SK-N-MC (cell line): ENCODE measurements around the gene HMCN1.
A peak's percentile ranks its signal among the peaks of the same experiment; 100 is the strongest.

Source experiments
- DNase-seq: peaks from one replicate; pipeline ENCODE4 v3.0.0-alpha.2; 2011; ENCODE audit warnings: low read depth, low spot score
- H3K27ac ChIP-seq: fragments of 200-600 bp; sonication (generic); 2 replicates; pipeline ENCODE4 v1.5.1; 2016; ENCODE audit warnings: mixed run types
- H3K36me3 ChIP-seq: fragments of 200-600 bp; sonication (generic); 2 replicates; pipeline ENCODE4 v1.6.1; 2017; ENCODE audit warnings: antibody characterized with exemption, low read length, mixed read lengths; ENCODE audit not compliant: insufficient read depth
- H3K4me3 ChIP-seq: fragments of 200-600 bp; sonication (generic); 2 replicates; pipeline ENCODE4 v1.5.1; 2016
- H3K9ac ChIP-seq: fragments of 200-600 bp; sonication (generic); 2 replicates; pipeline ENCODE4 v1.8.0; 2017; ENCODE audit warnings: mixed run types, mixed read lengths; ENCODE audit not compliant: insufficient read length
- H3K9me3 ChIP-seq: fragments of 200-600 bp; sonication (generic); 2 replicates; pipeline ENCODE4 v1.6.1; 2017; ENCODE audit warnings: low read depth, mild to moderate bottlenecking, antibody characterized with exemption, low read length, moderate library complexity, mixed read lengths
- EZH2 ChIP-seq: fragments of 200-600 bp; sonication (generic); IDR thresholded peaks from one replicate; pipeline ENCODE4 v1.6.1; 2017; ENCODE audit warnings: antibody characterized with exemption
- FOXP2 ChIP-seq: optimal IDR thresholded peaks from 2 replicates; pipeline ENCODE3; 2011; ENCODE audit warnings: mild to moderate bottlenecking, moderate library complexity; ENCODE audit not compliant: insufficient read depth; ENCODE audit errors: extremely low read length, control extremely low read depth
- POLR2AphosphoS5 ChIP-seq: IDR thresholded peaks from 2 replicates; pipeline ENCODE4 v1.6.1; 2012; ENCODE audit warnings: mild to moderate bottlenecking, low read depth, low read length, borderline replicate concordance

HMCN1 gene

DNA sequence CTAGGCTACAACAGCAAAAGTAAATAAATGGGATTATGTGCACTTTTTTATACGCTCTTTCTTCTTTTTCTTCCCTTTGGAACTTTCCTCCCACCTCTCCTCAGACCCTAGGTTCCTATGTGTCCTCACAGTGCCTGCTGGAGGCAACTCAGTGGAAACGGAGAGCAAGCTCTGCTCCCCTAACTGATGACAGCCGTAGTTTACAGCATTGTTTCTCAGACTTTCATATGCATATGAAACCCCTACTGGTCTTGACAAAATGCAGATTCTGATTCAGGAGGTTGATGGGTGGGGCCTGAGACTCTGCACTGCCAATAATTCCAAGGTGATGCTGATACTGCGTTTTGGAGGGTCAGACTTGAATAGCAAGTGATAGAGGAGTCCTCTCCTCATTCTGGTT is 34.3 kb upstream of the HMCN1 start:
- H3K36me3 ChIP-seq: 0 out of 2 replicates have a peak, but pooled peaks cover 8% of the 10 kb centered on the region
- H3K27ac ChIP-seq: peak overlapping the region; percentile 19
- H3K4me3 ChIP-seq: no peak overlapping the region
- no peaks in the 10 kb centered on the region; the same call in 1 of the 2 replicates for H3K9me3 ChIP-seq
- DNase-seq: no peak
- no peak for TF ChIP-seq POLR2AphosphoS5
- TF ChIP-seq EZH2: no peak
- no peak for TF ChIP-seq FOXP2
- H3K9ac ChIP-seq: no peak overlapping the region

DNA sequence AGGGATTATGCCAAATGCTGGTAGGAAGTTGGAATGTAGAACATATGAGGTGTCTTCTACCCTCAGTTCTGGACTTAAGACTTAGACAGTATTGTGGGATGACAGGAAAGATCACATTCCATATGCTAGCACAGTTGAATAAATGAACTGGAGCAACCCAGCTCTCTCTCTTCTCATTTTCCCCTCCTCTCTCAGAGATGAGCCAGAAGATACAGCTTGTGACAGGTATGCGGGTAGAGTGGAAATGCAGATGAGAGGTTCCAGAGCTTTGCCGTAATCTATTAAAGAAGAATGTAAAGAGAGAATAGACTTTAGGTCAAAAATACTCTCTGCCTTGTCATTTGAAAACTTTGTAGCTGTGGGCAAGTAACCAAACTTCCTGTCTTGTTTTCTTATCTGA is 32.5 kb upstream of the HMCN1 start:
- H3K4me3 ChIP-seq: peak overlapping the region; percentile 37
- DNase-seq: no peak
- H3K9ac ChIP-seq: peak overlapping the region; percentile 11
- H3K36me3 ChIP-seq: 0 out of 2 replicates have a peak, but pooled peaks cover 8% of the 10 kb centered on the region
- H3K9me3 ChIP-seq: no peaks in the 10 kb centered on the region; the same call in 1 of the 2 replicates
- no peak; the same call in 1 of the 2 replicates for TF ChIP-seq POLR2AphosphoS5
- peak overlapping the region; percentile 92 for H3K27ac ChIP-seq

DNA sequence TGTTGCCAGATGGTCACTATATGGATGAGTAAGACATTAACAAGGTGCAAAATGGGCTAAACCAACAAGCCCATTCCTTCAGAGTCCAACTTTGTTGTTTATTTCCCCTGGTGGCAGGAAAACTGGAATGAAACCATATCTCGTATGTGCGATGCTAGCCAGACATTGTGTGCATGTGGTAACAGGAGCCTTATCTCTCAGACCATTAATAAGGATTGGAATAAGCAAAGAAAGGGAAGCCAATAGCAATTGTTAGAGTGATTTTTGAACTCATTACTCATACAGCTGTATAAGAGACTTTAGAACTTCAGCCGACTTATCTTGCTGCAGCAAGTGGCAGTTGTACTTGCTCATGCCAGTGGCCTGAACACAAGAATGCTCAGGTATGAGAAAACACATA is 30.0 kb upstream of the HMCN1 start:
- Histone ChIP-seq H3K4me3 (no peak overlapping the region), H3K9ac (no peak overlapping the region), H3K9me3 (no peaks in the 10 kb centered on the region; the same call in 1 of the 2 replicates), H3K36me3 (0 out of 2 replicates have a peak, but pooled peaks cover 1% of the 10 kb centered on the region), H3K27ac (peak overlapping the region; percentile 92; the same call in 1 of the 2 replicates)
- TF ChIP-seq POLR2AphosphoS5: no peak
- TF ChIP-seq FOXP2: no peak
- DNase-seq: no peak

DNA sequence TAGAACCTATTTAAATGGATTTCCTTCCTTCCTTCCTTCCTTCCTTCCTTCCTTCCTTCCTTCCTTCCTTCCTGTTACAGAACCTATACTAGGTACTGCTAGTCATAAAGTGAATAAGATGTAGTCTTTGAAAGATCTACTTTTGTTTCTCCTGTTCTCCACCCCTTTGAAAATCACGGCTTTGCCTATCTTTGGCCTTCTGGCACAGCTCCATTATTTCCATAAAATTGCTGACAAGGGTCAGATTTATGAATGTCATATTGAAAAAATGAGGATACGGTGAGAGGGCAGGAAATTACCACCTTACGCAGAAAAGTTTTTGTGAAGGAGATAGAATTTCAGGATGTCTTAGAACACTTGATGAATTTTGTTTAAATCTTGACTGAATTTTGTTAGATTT is 18.1 kb upstream of the HMCN1 start:
- DNase-seq: peak; percentile 100
- H3K27ac ChIP-seq: peak overlapping the region; percentile 100
- no peak for TF ChIP-seq FOXP2
- TF ChIP-seq POLR2AphosphoS5: peak; percentile 71
- no peak for TF ChIP-seq EZH2
- H3K36me3 ChIP-seq: no peaks in the 10 kb centered on the region
- peak overlapping the region; percentile 67 for H3K4me3 ChIP-seq
- peak overlapping the region; percentile 88 for H3K9ac ChIP-seq
- no peaks in the 10 kb centered on the region for H3K9me3 ChIP-seq

DNA sequence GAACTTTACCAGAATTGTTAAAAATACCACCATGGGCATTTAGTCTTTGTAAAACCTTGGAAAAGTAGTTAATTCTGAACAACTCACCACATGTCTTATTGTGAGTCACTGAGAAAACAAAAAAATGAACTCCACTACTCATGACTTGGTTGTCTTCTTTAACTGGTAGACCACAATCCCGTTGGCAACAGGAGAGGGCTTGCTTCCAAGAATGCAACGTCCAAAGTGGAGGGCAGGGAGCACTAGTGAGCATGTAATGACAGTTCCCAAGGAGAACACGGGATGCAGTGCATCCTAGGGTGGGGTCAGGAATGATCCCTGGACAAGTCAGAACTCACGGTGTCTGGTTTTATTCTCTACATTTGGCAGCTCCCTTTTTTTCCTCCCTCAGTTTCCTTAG is 15.2 kb upstream of the HMCN1 start:
- no peaks in the 10 kb centered on the region for H3K9me3 ChIP-seq
- H3K9ac ChIP-seq: peak overlapping the region; percentile 63
- no peak for DNase-seq
- H3K27ac ChIP-seq: peak overlapping the region; percentile 100
- TF ChIP-seq EZH2 (no peak), FOXP2 (no peak), POLR2AphosphoS5 (no peak)
- H3K36me3 ChIP-seq: no peaks in the 10 kb centered on the region
- no peak overlapping the region for H3K4me3 ChIP-seq

DNA sequence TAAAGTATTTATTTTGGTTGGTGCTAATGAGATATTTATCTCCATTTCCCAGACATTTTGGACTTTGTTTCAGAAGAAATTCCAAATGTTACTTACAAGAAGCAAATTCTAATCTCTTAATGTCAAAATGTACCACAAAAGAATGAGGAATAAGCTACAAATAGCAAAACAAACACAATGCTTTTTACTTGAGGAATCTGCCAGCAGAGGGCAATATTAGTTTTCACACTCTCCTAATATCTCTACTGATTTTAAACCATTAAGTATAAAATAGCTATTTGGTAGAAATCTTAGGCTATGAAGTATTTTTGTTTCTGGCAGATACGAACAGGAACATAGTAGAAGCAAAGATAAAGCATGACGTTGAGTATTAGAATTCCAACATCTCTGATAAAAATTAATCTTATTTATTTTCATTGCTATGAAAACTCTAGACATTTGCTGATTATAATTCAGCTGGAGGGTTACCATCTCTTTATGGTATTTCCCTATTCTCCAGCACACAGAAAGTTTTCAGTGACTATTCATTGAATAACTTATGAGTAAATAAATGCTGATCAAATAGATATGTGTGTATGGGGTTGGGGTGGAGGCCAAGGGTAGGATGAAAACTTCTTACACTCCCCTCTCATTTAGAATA is 13.4 kb upstream of the HMCN1 start:
- no peaks in the 10 kb centered on the region; the same call in 1 of the 2 replicates for H3K36me3 ChIP-seq
- peak overlapping the region; percentile 63 for H3K9ac ChIP-seq
- peak; percentile 95 for DNase-seq
- H3K9me3 ChIP-seq: no peaks in the 10 kb centered on the region
- peak overlapping the region; percentile 100 for H3K27ac ChIP-seq
- TF ChIP-seq EZH2: no peak
- no peak for TF ChIP-seq POLR2AphosphoS5
- TF ChIP-seq FOXP2: no peak
- peak overlapping the region; percentile 57 for H3K4me3 ChIP-seq

DNA sequence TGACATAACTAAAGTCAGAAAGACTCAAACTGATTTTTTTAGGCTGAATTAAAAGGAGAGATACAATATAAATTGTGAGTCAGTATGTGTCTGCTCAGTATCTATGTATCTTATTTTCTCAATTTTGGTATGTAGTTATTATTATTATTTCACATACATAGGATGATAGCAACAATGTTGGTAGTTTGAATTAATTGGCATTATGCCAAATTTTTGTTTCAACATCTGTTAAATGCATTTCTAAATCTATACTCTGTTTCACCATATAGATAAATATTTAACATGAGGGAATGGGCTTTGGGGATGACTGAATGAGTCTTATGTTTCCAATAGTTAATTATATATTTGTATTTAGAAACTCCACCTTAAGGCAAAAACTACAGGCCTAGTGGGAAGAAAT is 12.6 kb upstream of the HMCN1 start:
- Histone ChIP-seq H3K4me3 (peak overlapping the region; percentile 57; the same call in 1 of the 2 replicates), H3K27ac (peak overlapping the region; percentile 100), H3K9me3 (no peaks in the 10 kb centered on the region), H3K36me3 (no peaks in the 10 kb centered on the region; the same call in 1 of the 2 replicates), H3K9ac (peak overlapping the region; percentile 63)
- DNase-seq: no peak
- TF ChIP-seq POLR2AphosphoS5 (peak; percentile 14; the same call in 1 of the 2 replicates), FOXP2 (no peak)

DNA sequence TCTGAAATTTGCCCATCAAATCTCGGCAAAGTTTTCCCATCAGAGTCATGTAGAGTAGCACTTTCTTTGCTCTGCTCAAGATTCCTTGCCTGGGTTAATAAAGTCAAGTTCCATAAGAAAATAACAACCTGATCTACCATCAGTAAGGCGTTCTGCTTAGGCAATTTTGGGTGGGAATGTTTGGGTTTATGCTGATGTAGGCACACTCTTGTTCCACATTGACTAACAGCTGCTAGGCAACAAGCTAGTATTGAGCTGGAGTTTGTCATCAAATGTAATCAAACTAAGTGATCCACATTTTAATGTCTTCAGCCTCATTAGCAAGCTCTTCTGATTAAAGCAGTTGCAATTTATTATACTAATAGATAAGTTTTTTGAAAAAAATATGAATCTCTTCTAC is 12.1 kb upstream of the HMCN1 start:
- H3K9me3 ChIP-seq: no peaks in the 10 kb centered on the region
- no peaks in the 10 kb centered on the region; the same call in 1 of the 2 replicates for H3K36me3 ChIP-seq
- TF ChIP-seq POLR2AphosphoS5 (no peak), EZH2 (no peak), FOXP2 (no peak)
- H3K27ac ChIP-seq: peak overlapping the region; percentile 100
- H3K4me3 ChIP-seq: no peak overlapping the region
- H3K9ac ChIP-seq: no peak overlapping the region
- no peak for DNase-seq

DNA sequence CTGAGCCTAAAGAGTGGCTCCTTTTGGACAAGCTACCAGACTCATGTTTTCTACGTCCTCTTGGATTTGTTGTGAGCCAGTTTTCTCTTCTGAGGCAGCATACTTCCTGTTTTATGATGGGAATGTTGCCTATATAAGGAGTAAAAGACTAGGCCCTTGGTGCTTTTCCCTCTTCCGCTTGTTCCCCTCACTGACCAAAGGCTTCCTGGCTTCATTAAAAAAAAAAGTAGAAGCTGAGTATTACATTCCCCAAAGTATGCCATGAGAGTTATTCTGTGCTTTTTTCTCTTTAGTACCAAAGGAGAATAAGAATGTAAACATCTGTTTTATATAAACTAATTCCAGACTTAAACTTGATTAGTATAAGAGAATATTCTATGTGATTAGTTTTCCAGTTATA is 6.5 kb upstream of the HMCN1 start:
- H3K27ac ChIP-seq: peak overlapping the region; percentile 96

More for the DNA sequence above, 6.5 kb upstream of the HMCN1 start:
- Histone ChIP-seq H3K9ac (peak overlapping the region; percentile 49), H3K9me3 (peaks cover 9% of the 10 kb centered on the region; the same call in 1 of the 2 replicates), H3K4me3 (peak overlapping the region; percentile 9; the same call in 1 of the 2 replicates), H3K36me3 (peaks cover 17% of the 10 kb centered on the region; the same call in 1 of the 2 replicates)
- DNase-seq: no peak
- TF ChIP-seq EZH2 (no peak), FOXP2 (no peak), POLR2AphosphoS5 (no peak)
